Ishikawa (cell line): ENCODE results near the gene HEATR5B.

Experiments used
- CEBPB ChIP-seq: IDR thresholded peaks from 2 replicates; pipeline ENCODE4 v1.6.1; 2012
- CREB1 ChIP-seq: IDR thresholded peaks from 2 replicates; pipeline ENCODE4 v1.6.1; 2012; ENCODE audit warnings: low read depth
- EGR1 ChIP-seq: IDR thresholded peaks from 2 replicates; pipeline ENCODE4 v1.6.1; 2012
- EP300 ChIP-seq: IDR thresholded peaks from 2 replicates; pipeline ENCODE4 v1.6.1; 2012; ENCODE audit warnings: borderline replicate concordance
- FOXM1 ChIP-seq: IDR thresholded peaks from 2 replicates; pipeline ENCODE4 v1.6.1; 2012; ENCODE audit warnings: low read depth, borderline replicate concordance
- NFIC ChIP-seq: IDR thresholded peaks from 2 replicates; pipeline ENCODE4 v1.6.1; 2012
- RAD21 ChIP-seq: IDR thresholded peaks from 2 replicates; pipeline ENCODE4 v1.6.1; 2012; ENCODE audit warnings: low read depth
- TAF1 ChIP-seq: IDR thresholded peaks from 2 replicates; pipeline ENCODE4 v1.6.1; 2012; ENCODE audit warnings: low read depth, mild to moderate bottlenecking
- TCF12 ChIP-seq: IDR thresholded peaks from 2 replicates; pipeline ENCODE4 v1.6.1; 2012; ENCODE audit warnings: low read depth
- TEAD4 ChIP-seq: IDR thresholded peaks from 2 replicates; pipeline ENCODE4 v1.6.1; 2012
- YY1 ChIP-seq: IDR thresholded peaks from 2 replicates; pipeline ENCODE4 v1.6.1; 2012; ENCODE audit warnings: low read depth
- ZBTB7A ChIP-seq: IDR thresholded peaks from 2 replicates; pipeline ENCODE4 v1.6.1; 2012; ENCODE audit warnings: low read depth
- TF ChIP-seq, protein P1 (sequence below): IDR thresholded peaks from 2 replicates; pipeline ENCODE4 v1.6.1; 2012; ENCODE audit warnings: low read depth, mild to moderate bottlenecking
- TF ChIP-seq, protein P2 (sequence below): IDR thresholded peaks from 2 replicates; pipeline ENCODE4 v1.6.1; 2012
- TF ChIP-seq, protein P3 (sequence below): IDR thresholded peaks from 2 replicates; pipeline ENCODE4 v1.6.1; 2012

The HEATR5B gene

DNA sequence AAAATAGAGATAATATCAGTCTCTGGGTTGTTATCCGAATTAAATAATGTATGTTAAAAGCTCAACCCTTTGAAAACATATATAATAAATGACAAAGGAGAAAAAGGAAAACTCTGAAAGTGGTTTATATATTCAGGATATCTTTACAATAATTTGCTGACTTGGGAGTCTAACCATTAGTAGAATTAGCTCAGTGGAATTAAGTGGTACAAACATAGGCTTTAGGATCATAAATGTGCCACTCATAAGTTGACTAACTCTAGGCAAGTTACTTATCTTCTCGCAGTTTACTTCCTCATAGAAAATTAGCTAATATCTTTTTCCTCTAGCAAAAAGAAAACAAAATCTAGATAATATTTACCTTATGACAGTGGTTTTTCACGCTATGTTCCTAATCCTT is 44.6 kb downstream of the HEATR5B start:
- TF ChIP-seq RAD21 = no peak

DNA sequence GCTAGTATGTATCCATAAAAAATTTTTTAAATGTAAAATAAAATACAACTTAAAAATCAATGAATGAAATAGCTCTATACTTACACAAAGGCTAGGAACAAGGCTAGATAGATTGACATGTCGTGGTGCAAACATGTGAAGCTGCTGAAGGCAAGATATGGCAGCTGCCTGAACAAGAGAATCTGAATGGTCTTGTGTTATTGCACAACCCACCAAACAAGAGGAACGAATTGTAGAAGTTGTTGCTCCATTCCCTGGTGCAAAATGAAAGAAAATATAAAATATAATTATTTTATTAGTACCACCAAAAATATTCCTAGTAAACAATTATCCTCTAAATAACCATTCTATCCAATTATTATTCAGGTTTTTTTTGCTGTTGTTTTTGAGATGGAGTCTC is 46.4 kb downstream of the HEATR5B start:
- no peak for TF ChIP-seq ZBTB7A
- no peak for TF ChIP-seq FOXM1
- no peak for TF ChIP-seq TEAD4
- TF ChIP-seq NFIC = no peak
- TF ChIP-seq EGR1 = no peak
- no peak for TF ChIP-seq CEBPB
- no peak for TF ChIP-seq YY1
- TF ChIP-seq, protein P1, sequence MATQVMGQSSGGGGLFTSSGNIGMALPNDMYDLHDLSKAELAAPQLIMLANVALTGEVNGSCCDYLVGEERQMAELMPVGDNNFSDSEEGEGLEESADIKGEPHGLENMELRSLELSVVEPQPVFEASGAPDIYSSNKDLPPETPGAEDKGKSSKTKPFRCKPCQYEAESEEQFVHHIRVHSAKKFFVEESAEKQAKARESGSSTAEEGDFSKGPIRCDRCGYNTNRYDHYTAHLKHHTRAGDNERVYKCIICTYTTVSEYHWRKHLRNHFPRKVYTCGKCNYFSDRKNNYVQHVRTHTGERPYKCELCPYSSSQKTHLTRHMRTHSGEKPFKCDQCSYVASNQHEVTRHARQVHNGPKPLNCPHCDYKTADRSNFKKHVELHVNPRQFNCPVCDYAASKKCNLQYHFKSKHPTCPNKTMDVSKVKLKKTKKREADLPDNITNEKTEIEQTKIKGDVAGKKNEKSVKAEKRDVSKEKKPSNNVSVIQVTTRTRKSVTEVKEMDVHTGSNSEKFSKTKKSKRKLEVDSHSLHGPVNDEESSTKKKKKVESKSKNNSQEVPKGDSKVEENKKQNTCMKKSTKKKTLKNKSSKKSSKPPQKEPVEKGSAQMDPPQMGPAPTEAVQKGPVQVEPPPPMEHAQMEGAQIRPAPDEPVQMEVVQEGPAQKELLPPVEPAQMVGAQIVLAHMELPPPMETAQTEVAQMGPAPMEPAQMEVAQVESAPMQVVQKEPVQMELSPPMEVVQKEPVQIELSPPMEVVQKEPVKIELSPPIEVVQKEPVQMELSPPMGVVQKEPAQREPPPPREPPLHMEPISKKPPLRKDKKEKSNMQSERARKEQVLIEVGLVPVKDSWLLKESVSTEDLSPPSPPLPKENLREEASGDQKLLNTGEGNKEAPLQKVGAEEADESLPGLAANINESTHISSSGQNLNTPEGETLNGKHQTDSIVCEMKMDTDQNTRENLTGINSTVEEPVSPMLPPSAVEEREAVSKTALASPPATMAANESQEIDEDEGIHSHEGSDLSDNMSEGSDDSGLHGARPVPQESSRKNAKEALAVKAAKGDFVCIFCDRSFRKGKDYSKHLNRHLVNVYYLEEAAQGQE = no peak
- no peak for TF ChIP-seq CREB1
- no peak for TF ChIP-seq TCF12
- TF ChIP-seq, protein P2, sequence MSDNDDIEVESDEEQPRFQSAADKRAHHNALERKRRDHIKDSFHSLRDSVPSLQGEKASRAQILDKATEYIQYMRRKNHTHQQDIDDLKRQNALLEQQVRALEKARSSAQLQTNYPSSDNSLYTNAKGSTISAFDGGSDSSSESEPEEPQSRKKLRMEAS = no peak
- no peak for TF ChIP-seq TAF1
- TF ChIP-seq, protein P3, sequence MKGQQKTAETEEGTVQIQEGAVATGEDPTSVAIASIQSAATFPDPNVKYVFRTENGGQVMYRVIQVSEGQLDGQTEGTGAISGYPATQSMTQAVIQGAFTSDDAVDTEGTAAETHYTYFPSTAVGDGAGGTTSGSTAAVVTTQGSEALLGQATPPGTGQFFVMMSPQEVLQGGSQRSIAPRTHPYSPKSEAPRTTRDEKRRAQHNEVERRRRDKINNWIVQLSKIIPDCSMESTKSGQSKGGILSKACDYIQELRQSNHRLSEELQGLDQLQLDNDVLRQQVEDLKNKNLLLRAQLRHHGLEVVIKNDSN = no peak
- TF ChIP-seq RAD21 = no peak
- TF ChIP-seq EP300 = no peak

DNA sequence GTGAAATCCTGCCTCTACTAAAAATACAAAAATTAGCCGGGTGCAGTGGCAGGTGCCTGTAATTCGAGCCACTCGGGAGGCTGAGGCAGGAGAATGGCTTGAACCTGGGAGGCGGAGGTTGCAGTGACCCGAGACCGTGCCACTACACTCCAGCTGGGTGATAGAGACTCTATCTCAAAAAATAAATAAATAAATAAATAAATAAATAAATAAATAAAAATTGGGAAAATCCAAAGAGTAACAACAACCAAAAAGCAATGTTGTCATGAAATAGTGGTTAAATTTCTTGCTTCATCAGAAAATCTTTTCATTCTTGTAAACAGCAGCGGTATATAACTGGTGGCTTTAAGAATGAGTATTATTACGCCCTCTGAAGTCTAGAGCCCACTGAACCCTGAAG is 54.4 kb downstream of the HEATR5B start:
- TF ChIP-seq, protein P2 = no peak
- TF ChIP-seq EP300 = no peak
- no peak for TF ChIP-seq CEBPB
- TF ChIP-seq ZBTB7A = no peak
- no peak for TF ChIP-seq EGR1
- no peak for TF ChIP-seq RAD21
- TF ChIP-seq, protein P1 = no peak

DNA sequence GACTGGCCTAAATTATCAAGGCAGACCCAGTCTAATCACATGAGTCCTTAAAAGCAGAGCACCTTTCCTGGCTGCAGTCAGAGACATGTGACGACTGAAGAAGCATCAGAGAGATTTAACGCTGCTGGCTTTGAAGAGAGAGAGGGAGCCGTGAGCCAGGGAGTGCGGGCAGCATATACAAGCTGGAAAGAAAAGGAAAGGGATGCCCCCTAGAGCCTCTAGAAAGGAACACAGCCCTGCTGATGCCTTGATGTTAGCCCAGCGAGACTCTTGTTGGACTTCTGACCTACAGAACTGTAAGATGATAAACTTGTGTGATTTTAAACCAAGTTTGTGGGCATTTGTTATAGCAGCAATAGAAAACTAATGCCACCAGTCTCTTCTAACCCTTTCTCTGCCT is 58.1 kb downstream of the HEATR5B start:
- TF ChIP-seq RAD21 = peak; percentile 44
- no peak for TF ChIP-seq TEAD4

DNA sequence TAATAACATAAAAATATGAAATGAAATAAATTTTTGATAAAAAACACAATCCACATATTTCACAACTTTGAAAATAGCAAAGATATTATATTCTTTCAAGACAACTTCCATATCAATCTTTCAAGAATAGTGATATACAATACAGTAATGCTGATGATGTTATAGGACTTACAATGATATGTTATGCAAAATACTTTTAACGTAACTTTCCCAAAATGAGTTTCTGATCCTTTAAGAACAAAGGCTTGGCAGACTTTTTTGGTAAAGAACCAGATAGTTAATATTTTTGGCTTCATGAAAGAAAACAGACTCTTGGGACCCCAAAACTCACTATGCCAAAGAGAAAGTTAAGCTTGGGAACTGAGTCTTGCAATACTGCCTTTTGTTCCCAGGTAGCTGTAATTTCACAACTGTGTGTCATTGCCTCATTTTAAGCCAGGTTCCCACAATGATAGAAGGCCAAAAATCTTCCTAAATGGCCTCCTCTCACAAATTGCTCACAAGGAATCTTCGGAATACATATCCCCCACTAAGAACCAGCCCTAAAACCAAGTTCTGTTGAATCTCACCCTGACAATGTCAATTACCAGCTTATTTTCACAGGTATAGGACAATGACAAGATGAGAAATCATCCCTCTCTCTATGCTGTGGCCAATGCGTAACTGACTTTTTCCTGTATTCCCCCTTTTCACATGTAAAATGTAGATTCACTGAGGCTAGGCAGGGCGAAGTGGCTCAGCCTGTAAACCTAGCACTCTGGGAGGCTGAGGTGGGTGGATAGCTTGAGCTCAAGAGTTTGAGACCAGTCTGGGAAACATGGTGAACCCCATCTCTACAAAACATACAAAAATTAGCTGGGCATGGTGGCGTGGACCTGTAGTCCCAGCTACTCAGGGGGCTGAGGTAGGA is 63.0 kb downstream of the HEATR5B start:
- TF ChIP-seq TCF12 (no peak), EP300 (no peak), TEAD4 (no peak), RAD21 (no peak), TAF1 (no peak), NFIC (no peak)
- TF ChIP-seq, protein P3 = no peak
- TF ChIP-seq, protein P1 = no peak
